ENCODE results near the gene MAML3. TPM values are rescaled to one million over a fixed set of nuclear protein-coding genes. Genes with fewer than 3 reads are reported as not detected.
A peak's percentile ranks its signal among the peaks of the same experiment; 100 is the strongest.

MAML3 gene
- total RNA-seq, 2 experiments from 2014 or later, result 2.5 to 2.9 TPM

GRCh38 chr4:140150886-140151698, 2.9 kb downstream of the MAML3 start:
- H3K36me3 ChIP-seq (ENCODE audit: insufficient read depth, low read length), result no peaks in the 10 kb centered on the region
- peak; percentile 43 for ATAC-seq (ENCODE audit: poor library complexity)
- peaks cover 44% of the 10 kb centered on the region for H3K4me1 ChIP-seq (ENCODE audit: insufficient read depth, low read length)
- peak; percentile 31 to 89 (median 72) for DNase-seq
- no peak for TF ChIP-seq CTCF (IDR thresholded peaks at IDR 0.05)
- Mint-ChIP-seq H3K4me3 (peak overlapping the region; percentile 97), H3K27ac (peak overlapping the region; percentile 97), H3K9me3 (no peaks in the 10 kb centered on the region), H3K27me3 (no peaks in the 10 kb centered on the region), H3K36me3 (ENCODE audit: low read depth) (peaks cover 36% of the 10 kb centered on the region), H3K4me1 (ENCODE audit: low read depth) (peaks cover 30% of the 10 kb centered on the region)
- peak overlapping the region; percentile 53 to 89 for H3K27ac ChIP-seq (ENCODE audit: low read depth in 1 of 2, low read length in 2 of 2)
- no peaks in the 10 kb centered on the region for H3K9me3 ChIP-seq (ENCODE audit: control insufficient read depth in 1 of 2, insufficient read depth in 1 of 2, low read length in 2 of 2)
- no peaks in the 10 kb centered on the region for H3K27me3 ChIP-seq (ENCODE audit: control insufficient read depth in 1 of 2, insufficient read depth in 2 of 2, low read length in 2 of 2)
- intact Hi-C loops (cut with DNase I, micrococcal nuclease), result loop anchor here (1.0 to 10.0 kb wide), 14 partner anchors 28 to 849 kb away; partner anchors contain the start of genes ELMOD2 (in 2 of the 2), NAA15 (in 1 of the 2), NDUFC1 (in 1 of the 2) and RAB33B (in 1 of the 2)
- ChIA-PET CTCF (interaction anchor here (1.4 kb wide), 1 partner anchor 139 kb away, joined by 4 read pairs; no protein-coding TSS in a partner anchor), POLR2A (interaction anchor here (0.6 to 5.4 kb wide), 28 partner anchors 9 to 850 kb away, joined by 3 to 58 read pairs (median 6); partner anchors contain the start of genes ELMOD2, NAA15, SCOC and SETD7)
- H3K4me3 ChIP-seq (ENCODE audit: low read length), result peak overlapping the region; percentile 60

GRCh38 chr4:140150636-140150885, 3.4 kb downstream of the MAML3 start:
- Mint-ChIP-seq H3K9me3 (no peaks in the 10 kb centered on the region), H3K27ac (peak overlapping the region; percentile 97), H3K36me3 (ENCODE audit: low read depth) (peaks cover 36% of the 10 kb centered on the region), H3K4me1 (ENCODE audit: low read depth) (peaks cover 28% of the 10 kb centered on the region), H3K4me3 (peak overlapping the region; percentile 97), H3K27me3 (no peaks in the 10 kb centered on the region)
- CTCF ChIA-PET, result interaction anchor here (1.4 kb wide), 1 partner anchor 138 kb away, joined by 4 read pairs; no protein-coding TSS in a partner anchor
- peaks cover 41% of the 10 kb centered on the region for H3K4me1 ChIP-seq (ENCODE audit: insufficient read depth, low read length)
- DNase-seq, result peak in 2 of 14 experiments; percentile 52 to 76
- no peaks in the 10 kb centered on the region for H3K36me3 ChIP-seq (ENCODE audit: insufficient read depth, low read length)
- H3K9me3 ChIP-seq (ENCODE audit: control insufficient read depth in 1 of 2, insufficient read depth in 1 of 2, low read length in 2 of 2), result no peaks in the 10 kb centered on the region
- peak overlapping the region; percentile 60 for H3K4me3 ChIP-seq (ENCODE audit: low read length)
- intact Hi-C loops (cut with DNase I, micrococcal nuclease), result loop anchor here (1.0 to 10.0 kb wide), 14 partner anchors 27 to 848 kb away; partner anchors contain the start of genes ELMOD2 (in 2 of the 2), NAA15 (in 1 of the 2), NDUFC1 (in 1 of the 2) and RAB33B (in 1 of the 2)
- no peaks in the 10 kb centered on the region for H3K27me3 ChIP-seq (ENCODE audit: control insufficient read depth in 1 of 2, insufficient read depth in 2 of 2, low read length in 2 of 2)
- H3K27ac ChIP-seq (ENCODE audit: low read depth in 1 of 2, low read length in 2 of 2), result peak overlapping the region; percentile 39 to 89
- no peak for ATAC-seq (ENCODE audit: poor library complexity)
- POLR2A ChIA-PET, result interaction anchor here (0.6 to 5.4 kb wide), 24 partner anchors 8 to 850 kb away, joined by 3 to 58 read pairs (median 5); partner anchors contain the start of genes ELMOD2, NAA15, SCOC and SETD7
- no peak for TF ChIP-seq CTCF (IDR thresholded peaks at IDR 0.05)

GRCh38 chr4:140149846-140150635, 3.9 kb downstream of the MAML3 start:
- Mint-ChIP-seq H3K4me1 (ENCODE audit: low read depth) (peaks cover 25% of the 10 kb centered on the region), H3K27me3 (no peaks in the 10 kb centered on the region), H3K9me3 (no peaks in the 10 kb centered on the region), H3K4me3 (peak overlapping the region; percentile 97), H3K36me3 (ENCODE audit: low read depth) (peaks cover 36% of the 10 kb centered on the region), H3K27ac (peak overlapping the region; percentile 97)
- Histone ChIP-seq H3K36me3 (ENCODE audit: insufficient read depth, low read length) (no peaks in the 10 kb centered on the region), H3K4me1 (ENCODE audit: insufficient read depth, low read length) (peaks cover 41% of the 10 kb centered on the region), H3K27me3 (ENCODE audit: control insufficient read depth in 1 of 2, insufficient read depth in 2 of 2, low read length in 2 of 2) (no peaks in the 10 kb centered on the region), H3K27ac (ENCODE audit: low read depth in 1 of 2, low read length in 2 of 2) (peak overlapping the region; percentile 39 to 89), H3K9me3 (ENCODE audit: control insufficient read depth in 1 of 2, insufficient read depth in 1 of 2, low read length in 2 of 2) (no peaks in the 10 kb centered on the region), H3K4me3 (ENCODE audit: low read length) (peak overlapping the region; percentile 60)
- CTCF ChIA-PET, result interaction anchor here (1.4 kb wide), 1 partner anchor 138 kb away, joined by 4 read pairs; no protein-coding TSS in a partner anchor
- DNase-seq (peak; percentile 44 to 84 (median 72)), ATAC-seq (ENCODE audit: poor library complexity) (peak; percentile 34)
- intact Hi-C loops (cut with DNase I, micrococcal nuclease), result loop anchor here (1.0 to 10.0 kb wide), 15 partner anchors 27 to 848 kb away; partner anchors contain the start of genes ELMOD2 (in 2 of the 2), NAA15 (in 1 of the 2), NDUFC1 (in 1 of the 2) and RAB33B (in 1 of the 2)
- POLR2A ChIA-PET, result interaction anchor here (0.8 to 5.4 kb wide), 22 partner anchors 8 to 849 kb away, joined by 3 to 58 read pairs (median 6); partner anchors contain the start of genes ELMOD2, NAA15, SCOC and SETD7
- no peak for TF ChIP-seq CTCF (IDR thresholded peaks at IDR 0.05)

Data from CD4-positive, alpha-beta T cell (primary cell).